GM19468 (cell line): ENCODE data around the gene KIF26B.
"Not testable (repeated sequence)": the region's sequence is repeated elsewhere in the genome, so short reads cannot be mapped to it uniquely, and the experiment has no call there.

Experiments
- ATAC-seq: cut with Tn5 transposase; IDR thresholded peaks from one replicate; pipeline ENCODE4 v1.9.1; 2021; ENCODE audit warnings: mild to moderate bottlenecking, moderate library complexity, moderate number of reproducible peaks; ENCODE audit not compliant: unreplicated experiment; ENCODE audit errors: extremely low read depth

The KIF26B gene

GRCh38 chr1:245337829-245338484 lies 183.2 kb downstream of the KIF26B start:
- no peak for ATAC-seq

GRCh38 chr1:245338485-245338877 lies 183.7 kb downstream of the KIF26B start:
- no peak for ATAC-seq

- ATAC-seq, result no peak
These were observed 187.0 kb downstream of the KIF26B start for GRCh38 chr1:245341743-245342142.

- ATAC-seq, result no peak
These were observed 190.6 kb downstream of the KIF26B start for GRCh38 chr1:245345191-245345884.

GRCh38 chr1:245348626-245349025 lies 193.8 kb downstream of the KIF26B start:
- ATAC-seq, result no peak

- no peak for ATAC-seq
These were observed 198.6 kb downstream of the KIF26B start for GRCh38 chr1:245353411-245353810.

GRCh38 chr1:245353915-245354775 lies 199.4 kb downstream of the KIF26B start:
- ATAC-seq, result no peak

- not testable (repeated sequence) for ATAC-seq
These were observed 201.3 kb downstream of the KIF26B start for GRCh38 chr1:245355851-245356630.

GRCh38 chr1:245356891-245357585 lies 202.3 kb downstream of the KIF26B start:
- ATAC-seq, result no peak

- ATAC-seq, result not testable (repeated sequence)
These were observed 204.4 kb downstream of the KIF26B start for GRCh38 chr1:245359101-245359680.

GRCh38 chr1:245361065-245361464 lies 206.3 kb downstream of the KIF26B start:
- no peak for ATAC-seq

- no peak for ATAC-seq
These were observed 207.2 kb downstream of the KIF26B start for GRCh38 chr1:245361951-245362350.

GRCh38 chr1:245363461-245364200 lies 208.8 kb downstream of the KIF26B start:
- no peak for ATAC-seq

GRCh38 chr1:245365095-245366020 lies 210.6 kb downstream of the KIF26B start:
- ATAC-seq, result no peak

GRCh38 chr1:245366886-245367285 lies 212.1 kb downstream of the KIF26B start:
- no peak for ATAC-seq

- no peak for ATAC-seq
These were observed 215.5 kb downstream of the KIF26B start for GRCh38 chr1:245370175-245370825.
